GM21360 (cell line): ENCODE results near the gene PTPN18.
A peak's percentile ranks its signal among the peaks of the same experiment; 100 is the strongest.
"Not testable (repeated sequence)": the region's sequence is repeated elsewhere in the genome, so short reads cannot be mapped to it uniquely, and the experiment has no call there.

ENCODE experiments used
- ATAC-seq: cut with Tn5 transposase; IDR thresholded peaks from one replicate; pipeline ENCODE4 v1.9.1; 2021; ENCODE audit warnings: mild to moderate bottlenecking, moderate library complexity; ENCODE audit not compliant: unreplicated experiment

PTPN18 gene

GRCh38 chr2:130380096-130380934, 24.5 kb downstream of the PTPN18 start:
- no peak for ATAC-seq

- no peak for ATAC-seq
Measured at GRCh38 chr2:130381145-130381544, 25.3 kb downstream of the PTPN18 start.

- ATAC-seq: no peak
Measured at GRCh38 chr2:130381619-130382018, 25.8 kb downstream of the PTPN18 start.

- no peak for ATAC-seq
Measured at GRCh38 chr2:130382313-130382917, 26.6 kb downstream of the PTPN18 start.

GRCh38 chr2:130385709-130386108, 29.9 kb downstream of the PTPN18 start:
- peak; percentile 44 for ATAC-seq

- ATAC-seq: no peak
Measured at GRCh38 chr2:130387071-130387400, 31.2 kb downstream of the PTPN18 start.

GRCh38 chr2:130387804-130388203, 31.9 kb downstream of the PTPN18 start:
- no peak for ATAC-seq

- ATAC-seq: no peak
Measured at GRCh38 chr2:130388221-130388907, 32.5 kb downstream of the PTPN18 start.

GRCh38 chr2:130389358-130389757, 33.5 kb downstream of the PTPN18 start:
- ATAC-seq: no peak

- no peak for ATAC-seq
Measured at GRCh38 chr2:130389783-130390182, 33.9 kb downstream of the PTPN18 start.

GRCh38 chr2:130390460-130391057, 34.7 kb downstream of the PTPN18 start:
- no peak for ATAC-seq

- ATAC-seq: peak; percentile 84
Measured at GRCh38 chr2:130391058-130391871, 35.4 kb downstream of the PTPN18 start.

- ATAC-seq: no peak
Measured at GRCh38 chr2:130391872-130392670, 36.2 kb downstream of the PTPN18 start.

- no peak for ATAC-seq
Measured at GRCh38 chr2:130393318-130393910, 37.6 kb downstream of the PTPN18 start.

- not testable (repeated sequence) for ATAC-seq
Measured at GRCh38 chr2:130406280-130406679, 50.4 kb downstream of the PTPN18 start.

GRCh38 chr2:130416693-130417092, 60.8 kb downstream of the PTPN18 start:
- ATAC-seq: not testable (repeated sequence)

GRCh38 chr2:130418845-130419244, 63.0 kb downstream of the PTPN18 start:
- ATAC-seq: not testable (repeated sequence)
